GM18502 (cell line): ENCODE results near the gene PRDM15.

Experiments
- ATAC-seq: cut with Tn5 transposase; IDR thresholded peaks from one replicate; pipeline ENCODE4 v1.9.1; 2021; ENCODE audit warnings: mild to moderate bottlenecking; ENCODE audit not compliant: unreplicated experiment, poor library complexity

PRDM15 gene

GRCh38 chr21:41770901-41771624 lies 108.1 kb downstream of the PRDM15 start:
- ATAC-seq = no peak

GRCh38 chr21:41769933-41770332 lies 109.2 kb downstream of the PRDM15 start:
- no peak for ATAC-seq

GRCh38 chr21:41769521-41769920 lies 109.6 kb downstream of the PRDM15 start:
- no peak for ATAC-seq

GRCh38 chr21:41769111-41769510 lies 110.0 kb downstream of the PRDM15 start:
- ATAC-seq = no peak

- ATAC-seq = no peak
These were observed 110.6 kb downstream of the PRDM15 start for GRCh38 chr21:41768437-41769042.

GRCh38 chr21:41767606-41768436 lies 111.3 kb downstream of the PRDM15 start:
- no peak for ATAC-seq

- ATAC-seq = peak; percentile 59
These were observed 112.1 kb downstream of the PRDM15 start, which contains the start of gene RIPK4 for GRCh38 chr21:41766883-41767605. TSS of gene RIPK4 (minus strand) at chr21:41767052. CDS start at chr21:41767041, 11 bp downstream.

- no peak for ATAC-seq
These were observed 112.9 kb downstream of the PRDM15 start for GRCh38 chr21:41765973-41766882.

- no peak for ATAC-seq
These were observed 113.7 kb downstream of the PRDM15 start for GRCh38 chr21:41765420-41765821.

- ATAC-seq = no peak
These were observed 114.4 kb downstream of the PRDM15 start for GRCh38 chr21:41764558-41765419.

GRCh38 chr21:41763996-41764395 lies 115.1 kb downstream of the PRDM15 start:
- ATAC-seq = no peak

GRCh38 chr21:41763398-41763931 lies 115.7 kb downstream of the PRDM15 start:
- ATAC-seq = no peak

GRCh38 chr21:41762753-41763152 lies 116.4 kb downstream of the PRDM15 start:
- ATAC-seq = no peak

- ATAC-seq = no peak
These were observed 117.1 kb downstream of the PRDM15 start for GRCh38 chr21:41761934-41762635.

- ATAC-seq = no peak
These were observed 117.8 kb downstream of the PRDM15 start for GRCh38 chr21:41761211-41761933.

GRCh38 chr21:41760411-41760810 lies 118.7 kb downstream of the PRDM15 start:
- no peak for ATAC-seq

GRCh38 chr21:41759926-41760325 lies 119.2 kb downstream of the PRDM15 start:
- no peak for ATAC-seq
